ENCODE data around the gene LMTK2. TPM values are rescaled to one million over a fixed set of nuclear protein-coding genes. Genes with fewer than 3 reads are reported as not detected.

The LMTK2 gene
- total and polyA plus RNA-seq, 2 donors (not counting 1 experiment from before 2014, with no cell fraction given) = 5.2 to 6.9 TPM

DNA sequence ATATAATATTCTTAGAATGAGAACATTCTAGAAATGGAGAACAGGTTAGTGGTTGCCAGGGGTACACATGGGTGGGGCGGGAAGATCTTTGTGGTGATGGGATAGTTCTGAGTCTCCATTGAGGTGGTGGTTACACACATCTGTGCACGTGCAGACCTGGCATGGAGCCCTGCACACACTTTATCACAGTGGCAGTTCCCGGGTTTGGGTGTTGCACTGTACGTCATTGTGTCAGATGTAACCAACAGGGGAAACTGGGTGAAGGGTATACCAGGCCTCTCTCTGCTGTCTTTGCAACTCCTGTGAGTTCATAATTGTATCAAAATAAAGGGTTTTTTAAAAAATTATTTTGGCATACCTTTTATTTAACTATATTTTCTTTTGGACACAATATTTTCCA lies 51.1 kb downstream of the LMTK2 start:
- Histone ChIP-seq H3K79me2 (ENCODE audit: control insufficient read depth, insufficient read depth, low read length) (no peaks in the 10 kb centered on the region), H4K20me1 (ENCODE audit: control insufficient read depth, extremely low read depth, insufficient read depth, low read length) (no peaks in the 10 kb centered on the region), H3K4me1 (ENCODE audit: control insufficient read depth, extremely low read depth, insufficient read depth, low read length) (no peaks in the 10 kb centered on the region), H2AFZ (ENCODE audit: low read length) (no peak overlapping the region), H3K4me3 (replicated peaks in 1 of 4; ENCODE audit: control extremely low read depth in 1 of 4, insufficient read depth in 1 of 4, low read depth in 3 of 4, low read length in 4 of 4) (no peak overlapping the region), H3K27me3 (ENCODE audit: control insufficient read depth, insufficient read depth, low read length) (no peaks in the 10 kb centered on the region), H3K9ac (ENCODE audit: insufficient read depth, low read length) (no peak overlapping the region), H3K27ac (ENCODE audit: insufficient read depth, low read length) (no peak overlapping the region), H3K9me3 (ENCODE audit: control insufficient read depth, insufficient read depth, low read depth, low read length) (no peaks in the 10 kb centered on the region), H3K36me3 (ENCODE audit: control insufficient read depth, insufficient read depth, low read length) (no peaks in the 10 kb centered on the region), H3K4me2 (ENCODE audit: extremely low read depth, insufficient read depth, low read length) (no peak overlapping the region)
- DNase-seq (ENCODE audit: low read depth in 2 of 2) = no peak
- TF ChIP-seq EZH2 (IDR thresholded peaks at IDR 0.05; ENCODE audit: low read length, missing control alignments) = no peak
- TF ChIP-seq, protein P1, sequence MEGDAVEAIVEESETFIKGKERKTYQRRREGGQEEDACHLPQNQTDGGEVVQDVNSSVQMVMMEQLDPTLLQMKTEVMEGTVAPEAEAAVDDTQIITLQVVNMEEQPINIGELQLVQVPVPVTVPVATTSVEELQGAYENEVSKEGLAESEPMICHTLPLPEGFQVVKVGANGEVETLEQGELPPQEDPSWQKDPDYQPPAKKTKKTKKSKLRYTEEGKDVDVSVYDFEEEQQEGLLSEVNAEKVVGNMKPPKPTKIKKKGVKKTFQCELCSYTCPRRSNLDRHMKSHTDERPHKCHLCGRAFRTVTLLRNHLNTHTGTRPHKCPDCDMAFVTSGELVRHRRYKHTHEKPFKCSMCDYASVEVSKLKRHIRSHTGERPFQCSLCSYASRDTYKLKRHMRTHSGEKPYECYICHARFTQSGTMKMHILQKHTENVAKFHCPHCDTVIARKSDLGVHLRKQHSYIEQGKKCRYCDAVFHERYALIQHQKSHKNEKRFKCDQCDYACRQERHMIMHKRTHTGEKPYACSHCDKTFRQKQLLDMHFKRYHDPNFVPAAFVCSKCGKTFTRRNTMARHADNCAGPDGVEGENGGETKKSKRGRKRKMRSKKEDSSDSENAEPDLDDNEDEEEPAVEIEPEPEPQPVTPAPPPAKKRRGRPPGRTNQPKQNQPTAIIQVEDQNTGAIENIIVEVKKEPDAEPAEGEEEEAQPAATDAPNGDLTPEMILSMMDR (conservative IDR thresholded peaks at IDR 0.05 in 1 of 2, IDR thresholded peaks at IDR 0.05 in 1 of 2; ENCODE audit: low read depth in 1 of 2, low read length in 2 of 2) = no peak

DNA sequence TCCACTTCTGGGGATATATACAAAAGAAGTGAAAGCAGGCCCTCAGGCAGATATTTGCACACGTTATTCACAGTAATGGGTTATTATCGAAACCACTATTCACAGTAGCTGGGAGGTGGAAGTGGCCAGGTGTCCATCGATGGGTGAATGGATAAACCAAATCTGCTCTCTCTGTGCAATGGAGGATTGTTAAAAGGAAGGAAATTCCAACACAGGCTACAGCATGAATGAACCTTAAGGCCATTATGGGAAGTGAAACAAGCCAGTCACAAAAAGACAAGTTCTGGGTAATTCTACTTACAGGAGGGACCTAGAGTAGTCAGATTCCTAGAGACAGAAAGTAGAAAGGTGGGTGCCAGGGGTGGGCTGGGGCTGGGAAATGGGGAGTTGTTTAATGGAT lies 56.1 kb downstream of the LMTK2 start:
- Histone ChIP-seq H3K4me2 (ENCODE audit: extremely low read depth, insufficient read depth, low read length) (no peak overlapping the region), H3K4me1 (ENCODE audit: control insufficient read depth, extremely low read depth, insufficient read depth, low read length) (no peaks in the 10 kb centered on the region), H2AFZ (ENCODE audit: low read length) (no peak overlapping the region), H3K4me3 (replicated peaks in 1 of 4; ENCODE audit: control extremely low read depth in 1 of 4, insufficient read depth in 1 of 4, low read depth in 3 of 4, low read length in 4 of 4) (no peak overlapping the region), H3K36me3 (ENCODE audit: control insufficient read depth, insufficient read depth, low read length) (no peaks in the 10 kb centered on the region), H3K9me3 (ENCODE audit: control insufficient read depth, insufficient read depth, low read depth, low read length) (no peaks in the 10 kb centered on the region), H4K20me1 (ENCODE audit: control insufficient read depth, extremely low read depth, insufficient read depth, low read length) (no peaks in the 10 kb centered on the region), H3K79me2 (ENCODE audit: control insufficient read depth, insufficient read depth, low read length) (no peaks in the 10 kb centered on the region), H3K9ac (ENCODE audit: insufficient read depth, low read length) (no peak overlapping the region), H3K27me3 (ENCODE audit: control insufficient read depth, insufficient read depth, low read length) (no peaks in the 10 kb centered on the region), H3K27ac (ENCODE audit: insufficient read depth, low read length) (no peak overlapping the region)
- no peak for DNase-seq (ENCODE audit: low read depth in 2 of 2)
- TF ChIP-seq, protein P1 (conservative IDR thresholded peaks at IDR 0.05 in 1 of 2, IDR thresholded peaks at IDR 0.05 in 1 of 2; ENCODE audit: low read depth in 1 of 2, low read length in 2 of 2) = no peak
- no peak for TF ChIP-seq EZH2 (IDR thresholded peaks at IDR 0.05; ENCODE audit: low read length, missing control alignments)

DNA sequence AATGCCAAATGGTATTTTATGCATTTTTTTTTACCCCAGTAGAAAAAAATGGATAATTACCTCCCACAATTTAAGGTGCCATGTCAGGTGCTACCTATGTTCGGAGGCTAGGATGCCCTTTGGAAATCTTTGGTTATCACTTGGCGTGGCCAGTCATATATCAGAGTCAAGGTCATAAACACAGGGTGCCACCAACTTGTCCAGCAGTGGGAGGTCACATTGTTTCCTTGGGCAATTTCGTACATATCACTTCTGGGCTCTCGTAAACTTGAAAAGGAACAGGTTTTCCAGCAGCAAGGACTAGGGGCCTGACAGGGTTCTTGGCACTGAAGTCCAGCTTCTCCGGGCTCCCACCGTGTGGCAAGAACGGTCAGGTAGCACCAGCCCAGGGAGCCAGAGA lies 56.6 kb downstream of the LMTK2 start:
- Histone ChIP-seq H3K4me1 (ENCODE audit: control insufficient read depth, extremely low read depth, insufficient read depth, low read length) (no peaks in the 10 kb centered on the region), H3K27ac (ENCODE audit: insufficient read depth, low read length) (no peak overlapping the region), H4K20me1 (ENCODE audit: control insufficient read depth, extremely low read depth, insufficient read depth, low read length) (no peaks in the 10 kb centered on the region), H3K36me3 (ENCODE audit: control insufficient read depth, insufficient read depth, low read length) (no peaks in the 10 kb centered on the region), H3K27me3 (ENCODE audit: control insufficient read depth, insufficient read depth, low read length) (no peaks in the 10 kb centered on the region), H2AFZ (ENCODE audit: low read length) (no peak overlapping the region), H3K4me3 (replicated peaks in 1 of 4; ENCODE audit: control extremely low read depth in 1 of 4, insufficient read depth in 1 of 4, low read depth in 3 of 4, low read length in 4 of 4) (no peak overlapping the region), H3K79me2 (ENCODE audit: control insufficient read depth, insufficient read depth, low read length) (no peaks in the 10 kb centered on the region), H3K4me2 (ENCODE audit: extremely low read depth, insufficient read depth, low read length) (no peak overlapping the region), H3K9me3 (ENCODE audit: control insufficient read depth, insufficient read depth, low read depth, low read length) (no peaks in the 10 kb centered on the region), H3K9ac (ENCODE audit: insufficient read depth, low read length) (no peak overlapping the region)
- no peak for DNase-seq (ENCODE audit: low read depth in 2 of 2)
- TF ChIP-seq, protein P1 (conservative IDR thresholded peaks at IDR 0.05 in 1 of 2, IDR thresholded peaks at IDR 0.05 in 1 of 2; ENCODE audit: low read depth in 1 of 2, low read length in 2 of 2) = no peak
- TF ChIP-seq EZH2 (IDR thresholded peaks at IDR 0.05; ENCODE audit: low read length, missing control alignments) = no peak

All from fibroblast of lung (primary cell).